KMS-11 (cell line): ENCODE measurements around the gene GPR84.
A peak's percentile ranks its signal among the peaks of the same experiment; 100 is the strongest.

Source experiments
- H2AFZ ChIP-seq: fragments of 200-600 bp; sonication (generic); 2 replicates; pipeline ENCODE4 v1.6.1; 2016; ENCODE audit warnings: antibody characterized with exemption, mixed run types, low read depth
- H3K27ac ChIP-seq: fragments of 200-600 bp; sonication (generic); 2 replicates; pipeline ENCODE4 v1.6.1; 2016; ENCODE audit warnings: mild to moderate bottlenecking, mixed run types
- H3K27me3 ChIP-seq: fragments of 200-600 bp; sonication (generic); 2 replicates; pipeline ENCODE4 v1.6.1; 2017; ENCODE audit warnings: mild to moderate bottlenecking, low read depth, mixed run types, moderate library complexity; ENCODE audit not compliant: insufficient read depth
- H3K36me3 ChIP-seq: fragments of 200-600 bp; sonication (generic); 2 replicates; pipeline ENCODE4 v1.6.1; 2017; ENCODE audit warnings: mild to moderate bottlenecking, mixed run types; ENCODE audit not compliant: insufficient read depth
- H3K4me1 ChIP-seq: fragments of 200-600 bp; sonication (generic); 2 replicates; pipeline ENCODE4 v1.6.1; 2016; ENCODE audit warnings: mild to moderate bottlenecking, low read depth, mixed run types; ENCODE audit not compliant: poor library complexity, severe bottlenecking
- H3K4me2 ChIP-seq: fragments of 200-600 bp; sonication (generic); 2 replicates; pipeline ENCODE4 v1.7.0; 2016; ENCODE audit warnings: mild to moderate bottlenecking, mixed run types
- H3K4me3 ChIP-seq: fragments of 200-600 bp; sonication (generic); IDR thresholded peaks from 2 replicates; pipeline ENCODE4 v1.6.1; 2017; ENCODE audit warnings: low read depth, low read length, mixed read lengths; ENCODE audit not compliant: insufficient read depth
- H3K79me2 ChIP-seq: fragments of 200-600 bp; sonication (generic); 2 replicates; pipeline ENCODE4 v1.6.1; 2016; ENCODE audit warnings: low read depth, mixed run types; ENCODE audit not compliant: insufficient read depth
- H3K9ac ChIP-seq: fragments of 200-600 bp; sonication (generic); 2 replicates; pipeline ENCODE4 v1.6.1; 2016; ENCODE audit warnings: mild to moderate bottlenecking, mixed run types
- H4K20me1 ChIP-seq: fragments of 200-600 bp; sonication (generic); 2 replicates; pipeline ENCODE4 v1.6.1; 2016; ENCODE audit warnings: mild to moderate bottlenecking, mixed run types; ENCODE audit not compliant: insufficient read depth
- TF ChIP-seq, protein P1 (sequence below): fragments of 200-600 bp; sonication (generic); conservative IDR thresholded peaks from 2 replicates; pipeline ENCODE4 v1.6.1; 2017; ENCODE audit warnings: low read depth, mild to moderate bottlenecking, antibody characterized with exemption, low read length, moderate library complexity, mixed read lengths

The GPR84 gene

DNA sequence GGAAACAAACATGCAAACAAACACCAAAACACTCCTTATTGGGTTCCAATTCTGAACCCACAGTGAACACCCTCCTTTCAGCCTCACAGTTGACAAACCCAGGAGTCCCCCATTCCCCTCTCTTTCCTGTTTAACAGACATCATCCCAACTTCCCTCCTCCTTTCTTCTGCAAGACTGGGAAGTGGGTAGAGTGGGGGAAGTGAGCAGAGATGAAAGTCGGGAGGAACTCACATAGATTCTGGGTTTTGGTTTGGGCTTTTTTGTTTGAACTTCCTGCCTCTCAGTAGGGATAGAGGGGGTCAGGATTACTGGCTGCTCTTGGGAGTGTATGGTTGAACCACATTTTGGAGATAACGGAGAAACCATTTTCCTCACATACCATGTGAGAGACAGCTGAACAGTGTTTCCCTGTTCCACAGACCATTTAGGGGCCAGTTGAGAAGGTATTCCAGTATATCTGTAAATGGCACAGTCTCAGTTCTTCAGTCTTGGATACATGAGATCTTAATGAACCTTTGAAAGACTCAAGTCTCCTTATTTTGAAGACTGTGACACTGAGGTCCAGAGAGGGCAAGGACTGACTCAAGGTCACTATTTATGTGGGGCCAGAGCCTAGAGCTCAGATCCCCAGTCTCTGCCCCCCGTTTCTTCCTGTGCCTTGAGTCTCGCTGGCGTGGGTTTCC, 3.9 kb upstream of the GPR84 start:
- no peaks in the 10 kb centered on the region for H3K36me3 ChIP-seq
- no peak overlapping the region for H3K27ac ChIP-seq
- TF ChIP-seq, protein P1, sequence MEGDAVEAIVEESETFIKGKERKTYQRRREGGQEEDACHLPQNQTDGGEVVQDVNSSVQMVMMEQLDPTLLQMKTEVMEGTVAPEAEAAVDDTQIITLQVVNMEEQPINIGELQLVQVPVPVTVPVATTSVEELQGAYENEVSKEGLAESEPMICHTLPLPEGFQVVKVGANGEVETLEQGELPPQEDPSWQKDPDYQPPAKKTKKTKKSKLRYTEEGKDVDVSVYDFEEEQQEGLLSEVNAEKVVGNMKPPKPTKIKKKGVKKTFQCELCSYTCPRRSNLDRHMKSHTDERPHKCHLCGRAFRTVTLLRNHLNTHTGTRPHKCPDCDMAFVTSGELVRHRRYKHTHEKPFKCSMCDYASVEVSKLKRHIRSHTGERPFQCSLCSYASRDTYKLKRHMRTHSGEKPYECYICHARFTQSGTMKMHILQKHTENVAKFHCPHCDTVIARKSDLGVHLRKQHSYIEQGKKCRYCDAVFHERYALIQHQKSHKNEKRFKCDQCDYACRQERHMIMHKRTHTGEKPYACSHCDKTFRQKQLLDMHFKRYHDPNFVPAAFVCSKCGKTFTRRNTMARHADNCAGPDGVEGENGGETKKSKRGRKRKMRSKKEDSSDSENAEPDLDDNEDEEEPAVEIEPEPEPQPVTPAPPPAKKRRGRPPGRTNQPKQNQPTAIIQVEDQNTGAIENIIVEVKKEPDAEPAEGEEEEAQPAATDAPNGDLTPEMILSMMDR = no peak
- no peak overlapping the region for H3K4me3 ChIP-seq
- H3K27me3 ChIP-seq = peaks cover 51% of the 10 kb centered on the region
- H3K79me2 ChIP-seq = no peaks in the 10 kb centered on the region
- H3K4me2 ChIP-seq = peak overlapping the region; percentile 34
- no peak overlapping the region; the same call in 1 of the 2 replicates for H3K9ac ChIP-seq
- peak overlapping the region; percentile 80 for H2AFZ ChIP-seq
- H3K4me1 ChIP-seq = peaks cover 22% of the 10 kb centered on the region
- H4K20me1 ChIP-seq = no peaks in the 10 kb centered on the region

DNA sequence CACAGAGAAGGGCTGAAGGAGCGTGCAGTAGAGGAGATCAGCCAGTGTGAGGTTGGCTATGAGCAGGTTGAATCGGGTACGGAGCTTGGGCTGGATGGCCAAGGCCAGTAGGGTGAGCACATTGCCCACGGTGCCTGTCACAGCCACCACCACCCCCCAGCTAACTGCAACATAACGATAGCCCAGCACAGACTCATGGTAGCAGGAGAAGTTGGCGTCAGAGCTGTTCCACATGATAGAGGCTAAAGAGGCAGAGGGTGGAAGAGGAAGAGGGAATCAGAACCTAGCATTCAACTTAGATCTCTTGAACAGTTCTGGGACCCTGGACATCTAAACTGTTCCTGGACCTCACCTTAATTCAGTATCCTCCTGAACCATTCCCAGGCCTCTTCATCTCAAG, 668 bp downstream of the GPR84 start:
- no peaks in the 10 kb centered on the region for H4K20me1 ChIP-seq
- no peak overlapping the region for H3K9ac ChIP-seq
- H3K4me1 ChIP-seq = peaks cover 36% of the 10 kb centered on the region
- H3K4me2 ChIP-seq = peak overlapping the region; percentile 11; the same call in 1 of the 2 replicates
- no peaks in the 10 kb centered on the region for H3K36me3 ChIP-seq
- TF ChIP-seq, protein P1 = no peak
- H3K27me3 ChIP-seq = peaks cover 75% of the 10 kb centered on the region
- no peak overlapping the region for H2AFZ ChIP-seq
- no peak overlapping the region for H3K4me3 ChIP-seq
- H3K27ac ChIP-seq = no peak overlapping the region
- no peaks in the 10 kb centered on the region for H3K79me2 ChIP-seq

DNA sequence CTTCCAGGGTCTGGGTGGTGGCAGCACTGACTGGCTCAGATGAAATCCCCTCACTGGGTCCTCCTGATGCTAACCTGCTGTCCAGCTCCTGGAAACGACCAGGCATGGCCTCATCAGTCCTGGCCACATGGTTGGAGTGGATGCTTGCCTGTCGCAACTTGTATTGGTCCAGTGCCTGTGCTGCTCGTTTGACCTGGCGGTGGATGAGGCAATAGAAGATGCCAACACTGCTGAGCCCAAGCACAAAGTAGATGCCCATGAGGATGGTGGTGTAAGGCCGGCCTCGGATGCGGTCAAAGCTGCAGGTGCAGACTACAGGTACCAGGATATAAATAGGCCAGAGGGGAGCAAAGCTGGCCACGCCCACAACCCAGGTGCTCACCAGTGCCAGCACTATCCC, 1.2 kb downstream of the GPR84 start:
- Histone ChIP-seq H2AFZ (no peak overlapping the region), H3K4me2 (no peak overlapping the region), H3K9ac (no peak overlapping the region), H4K20me1 (no peaks in the 10 kb centered on the region), H3K4me1 (peaks cover 36% of the 10 kb centered on the region), H3K27ac (no peak overlapping the region), H3K4me3 (no peak overlapping the region), H3K79me2 (no peaks in the 10 kb centered on the region), H3K36me3 (no peaks in the 10 kb centered on the region), H3K27me3 (peaks cover 71% of the 10 kb centered on the region)
- TF ChIP-seq, protein P1 = no peak

DNA sequence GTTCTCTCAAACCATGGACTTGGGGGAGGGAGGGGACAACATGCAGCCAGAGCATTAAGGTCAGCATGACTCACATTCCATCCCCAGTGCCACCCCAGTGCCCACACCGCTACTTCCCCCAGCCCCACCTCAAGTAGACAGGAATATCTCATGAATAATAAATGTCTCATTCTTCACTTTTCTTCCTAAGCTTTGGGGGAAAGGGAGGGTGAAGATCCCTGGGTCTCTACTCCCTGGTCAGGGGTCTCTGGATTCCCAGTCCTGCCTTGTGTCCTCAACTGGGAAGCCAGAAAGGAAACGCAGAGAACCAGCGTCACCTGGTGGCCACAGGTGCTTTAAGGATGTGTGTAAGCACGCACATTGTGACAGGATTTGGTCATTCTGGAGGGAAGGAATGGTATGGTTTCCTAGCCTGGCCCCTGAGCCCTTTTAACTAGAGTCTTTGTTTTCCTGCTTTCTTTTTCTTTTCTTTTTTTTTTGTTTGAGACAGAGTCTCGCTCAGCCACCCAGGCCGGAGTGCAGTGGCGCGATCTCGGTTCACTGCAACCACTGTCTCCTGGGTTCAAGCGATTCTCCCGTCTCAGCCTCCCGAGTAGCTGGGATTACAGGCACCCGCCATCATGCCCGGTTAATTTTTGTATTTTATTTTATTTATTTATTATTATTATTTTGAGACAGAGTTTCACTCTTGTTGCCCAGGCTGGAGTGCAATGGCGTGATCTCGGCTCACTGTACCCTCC, 3.4 kb downstream of the GPR84 start:
- Histone ChIP-seq H3K4me3 (no peak overlapping the region), H3K79me2 (no peaks in the 10 kb centered on the region), H4K20me1 (no peaks in the 10 kb centered on the region), H3K27ac (no peak overlapping the region), H3K4me2 (no peak overlapping the region), H3K27me3 (peaks cover 51% of the 10 kb centered on the region), H3K9ac (no peak overlapping the region), H3K36me3 (no peaks in the 10 kb centered on the region), H2AFZ (no peak overlapping the region), H3K4me1 (peaks cover 39% of the 10 kb centered on the region)
- TF ChIP-seq, protein P1 = peak; percentile 96
